Lower leg skin (tissue), 3 donors: ENCODE results near the gene PTDSS2.

Source experiments
- POLR2A ChIP-seq, 2 donors: fragments of 450-650 bp; IDR thresholded peaks; one replicate each; pipeline ENCODE4 v1.6.1; 2016 to 2017; ENCODE audit warnings: antibody characterized with exemption in 2 of 2, mild to moderate bottlenecking in 1 of 2, moderate library complexity in 1 of 2
- TF ChIP-seq, protein P1 (sequence below), 3 donors: fragments of 450-650 bp; IDR thresholded peaks; one replicate each; pipeline ENCODE4 v1.5.1; 2016; ENCODE audit warnings: antibody characterized with exemption in 3 of 3, mild to moderate bottlenecking in 3 of 3, moderate library complexity in 2 of 3

DNA sequence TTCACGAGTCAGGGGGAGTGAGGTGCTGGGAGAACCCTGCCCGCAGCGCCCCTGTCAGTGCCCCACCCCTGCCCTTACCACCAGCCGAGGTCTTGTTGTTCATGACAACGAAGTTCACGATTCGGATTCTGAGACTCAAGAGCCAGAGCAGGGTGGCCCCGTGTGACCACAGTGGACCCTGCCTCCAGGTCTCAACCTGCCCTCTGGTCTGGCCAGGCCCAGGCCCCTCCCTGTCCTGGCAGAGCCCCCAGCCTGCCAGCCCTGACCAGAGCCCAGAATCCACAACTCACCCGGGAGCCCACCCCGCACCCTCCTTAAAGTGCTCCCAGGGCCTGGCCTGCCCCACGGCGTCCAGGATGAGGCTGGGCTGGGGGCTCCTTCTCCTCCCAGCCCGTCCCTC is 18.2 kb upstream of the PTDSS2 start:
- TF ChIP-seq, protein P1, sequence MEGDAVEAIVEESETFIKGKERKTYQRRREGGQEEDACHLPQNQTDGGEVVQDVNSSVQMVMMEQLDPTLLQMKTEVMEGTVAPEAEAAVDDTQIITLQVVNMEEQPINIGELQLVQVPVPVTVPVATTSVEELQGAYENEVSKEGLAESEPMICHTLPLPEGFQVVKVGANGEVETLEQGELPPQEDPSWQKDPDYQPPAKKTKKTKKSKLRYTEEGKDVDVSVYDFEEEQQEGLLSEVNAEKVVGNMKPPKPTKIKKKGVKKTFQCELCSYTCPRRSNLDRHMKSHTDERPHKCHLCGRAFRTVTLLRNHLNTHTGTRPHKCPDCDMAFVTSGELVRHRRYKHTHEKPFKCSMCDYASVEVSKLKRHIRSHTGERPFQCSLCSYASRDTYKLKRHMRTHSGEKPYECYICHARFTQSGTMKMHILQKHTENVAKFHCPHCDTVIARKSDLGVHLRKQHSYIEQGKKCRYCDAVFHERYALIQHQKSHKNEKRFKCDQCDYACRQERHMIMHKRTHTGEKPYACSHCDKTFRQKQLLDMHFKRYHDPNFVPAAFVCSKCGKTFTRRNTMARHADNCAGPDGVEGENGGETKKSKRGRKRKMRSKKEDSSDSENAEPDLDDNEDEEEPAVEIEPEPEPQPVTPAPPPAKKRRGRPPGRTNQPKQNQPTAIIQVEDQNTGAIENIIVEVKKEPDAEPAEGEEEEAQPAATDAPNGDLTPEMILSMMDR (IDR thresholded peaks at IDR 0.05) = no peak
- TF ChIP-seq POLR2A (IDR thresholded peaks at IDR 0.05) = no peak
